MCF 10A (cell line): ENCODE measurements around the gene RPTOR. TPM values are rescaled to one million over a fixed set of nuclear protein-coding genes. Genes with fewer than 3 reads are reported as not detected.

ENCODE experiments used
- BruUV-seq: library from RNA; stranded (reverse); fragments of 400-500 nt; replicated peaks from 2 replicates; lab custom pipeline; 2021; lab: Mats Ljungman, UMichigan
- CTCF ChIA-PET: fragments of 300-600 bp; sonication (Branson Sonifier 250); formaldehyde crosslinking; extraction: SDS; loops from one replicate; lab custom pipeline; 2021; ENCODE audit warnings: antibody characterized with exemption, inconsistent platforms; lab: Yijun Ruan, JAX
- POLR2A ChIA-PET: fragments of 300-600, 350-650 bp; sonication (Branson Sonifier 250); formaldehyde crosslinking; extraction: SDS; loops from one replicate; lab custom pipeline; 2020; ENCODE audit warnings: antibody characterized with exemption, inconsistent platforms; lab: Yijun Ruan, JAX
- DNase-seq: peaks from one replicate; pipeline ENCODE4 v3.0.0-alpha.2; 2018; ENCODE audit not compliant: unreplicated experiment
- H3K27ac Mint-ChIP-seq: one replicate; pipeline ENCODE4 v1.8.0; 2022; ENCODE audit warnings: mild to moderate bottlenecking, low read depth, mixed read lengths; ENCODE audit not compliant: unreplicated experiment
- H3K27me3 Mint-ChIP-seq: one replicate; pipeline ENCODE4 v1.8.0; 2022; ENCODE audit warnings: mixed read lengths; ENCODE audit not compliant: insufficient read depth, unreplicated experiment
- H3K36me3 Mint-ChIP-seq: one replicate; pipeline ENCODE4 v1.8.0; 2022; ENCODE audit warnings: mild to moderate bottlenecking, moderate library complexity, mixed read lengths; ENCODE audit not compliant: insufficient read depth, unreplicated experiment
- H3K4me1 Mint-ChIP-seq: one replicate; pipeline ENCODE4 v1.8.0; 2022; ENCODE audit warnings: mixed read lengths; ENCODE audit not compliant: insufficient read depth, unreplicated experiment
- H3K4me3 Mint-ChIP-seq: one replicate; pipeline ENCODE4 v1.8.0; 2022; ENCODE audit warnings: mild to moderate bottlenecking, moderate library complexity, mixed read lengths; ENCODE audit not compliant: unreplicated experiment
- H3K9me3 Mint-ChIP-seq: one replicate; pipeline ENCODE4 v1.8.0; 2022; ENCODE audit warnings: mixed read lengths; ENCODE audit not compliant: unreplicated experiment
- CTCF ChIP-seq: fragments of 200-600 bp; IDR thresholded peaks from one replicate; pipeline ENCODE4 v1.8.0; 2022; ENCODE audit warnings: antibody characterized with exemption, mild to moderate bottlenecking; ENCODE audit not compliant: unreplicated experiment
- intact Hi-C: fragments of 100-400 bp; cut with micrococcal nuclease; formaldehyde crosslinking; loops from 2 replicates; pipeline ENCODE4 v1.14.1; 2022
- total RNA-seq: library from RNA; stranded (reverse); gene quantifications from 2 replicates; pipeline ENCODE4 v1.2.3, GENCODE V29; 2022

Gene RPTOR
- total RNA-seq, 1 experiment from 2014 or later: 41.3 TPM

- Mint-ChIP-seq H3K27ac (no peak overlapping the region), H3K4me1 (peaks cover 20% of the 10 kb centered on the region), H3K27me3 (no peaks in the 10 kb centered on the region), H3K36me3 (no peaks in the 10 kb centered on the region), H3K4me3 (no peak overlapping the region), H3K9me3 (no peaks in the 10 kb centered on the region)
- no TSS peak for BruUV-seq
- intact Hi-C loops: no loop called here
- ChIA-PET CTCF (interaction anchor here (0.5 to 0.7 kb wide), 2 partner anchors 10 to 157 kb away, joined by 3 read pairs; no protein-coding TSS in a partner anchor), POLR2A (no interaction called here)
- DNase-seq: no peak
- no peak for TF ChIP-seq CTCF
These were observed 131.4 kb downstream of the RPTOR start for GRCh38 chr17:80676096-80676466.

GRCh38 chr17:80676564-80676963 lies 131.9 kb downstream of the RPTOR start:
- no TSS peak for BruUV-seq
- TF ChIP-seq CTCF: no peak
- H3K4me1 Mint-ChIP-seq: peaks cover 20% of the 10 kb centered on the region
- no peaks in the 10 kb centered on the region for H3K9me3 Mint-ChIP-seq
- H3K27me3 Mint-ChIP-seq: no peaks in the 10 kb centered on the region
- H3K27ac Mint-ChIP-seq: no peak overlapping the region
- CTCF ChIA-PET: interaction anchor here (0.7 kb wide), 1 partner anchor 156 kb away, joined by 3 read pairs; no protein-coding TSS in a partner anchor
- H3K4me3 Mint-ChIP-seq: no peak overlapping the region
- DNase-seq: no peak
- no peaks in the 10 kb centered on the region for H3K36me3 Mint-ChIP-seq
- POLR2A ChIA-PET: no interaction called here
- intact Hi-C loops: no loop called here

GRCh38 chr17:80677214-80677756 lies 132.6 kb downstream of the RPTOR start:
- Mint-ChIP-seq H3K36me3 (no peaks in the 10 kb centered on the region), H3K9me3 (no peaks in the 10 kb centered on the region), H3K4me1 (peaks cover 20% of the 10 kb centered on the region), H3K4me3 (no peak overlapping the region), H3K27ac (no peak overlapping the region), H3K27me3 (no peaks in the 10 kb centered on the region)
- intact Hi-C loops: no loop called here
- no peak for TF ChIP-seq CTCF
- no peak for DNase-seq
- POLR2A ChIA-PET: no interaction called here
- BruUV-seq: no TSS peak
- CTCF ChIA-PET: interaction anchor here (0.6 kb wide), 1 partner anchor 107 kb away, joined by 3 read pairs; no protein-coding TSS in a partner anchor

- H3K4me3 Mint-ChIP-seq: no peak overlapping the region
- H3K27me3 Mint-ChIP-seq: no peaks in the 10 kb centered on the region
- intact Hi-C loops: no loop called here
- BruUV-seq: no TSS peak
- H3K27ac Mint-ChIP-seq: peak overlapping the region; percentile 36
- CTCF ChIA-PET: no interaction called here
- peaks cover 12% of the 10 kb centered on the region for H3K36me3 Mint-ChIP-seq
- peaks cover 19% of the 10 kb centered on the region for H3K4me1 Mint-ChIP-seq
- POLR2A ChIA-PET: interaction anchor here (0.6 to 0.7 kb wide), 2 partner anchors 22 to 705 kb away, joined by 3 to 4 read pairs; no protein-coding TSS in a partner anchor
- no peak for TF ChIP-seq CTCF
- no peaks in the 10 kb centered on the region for H3K9me3 Mint-ChIP-seq
- DNase-seq: no peak
These were observed 135.2 kb downstream of the RPTOR start for GRCh38 chr17:80679816-80680215.
